Endothelial cell of umbilical vein (primary cell): Measurements from ENCODE around the gene AIG1. TPM values are rescaled to one million over a fixed set of nuclear protein-coding genes. Genes with fewer than 3 reads are reported as not detected.

Experiments used
- BruUV-seq: library from RNA; stranded (reverse); fragments of 400-500 nt; replicated peaks from 2 replicates; lab custom pipeline; 2021; lab: Mats Ljungman, UMichigan
- CTCF ChIA-PET: fragments of 300-600, 350-600 bp; sonication (Branson Sonifier 250); formaldehyde crosslinking; loops from one replicate; lab custom pipeline; 2021; ENCODE audit warnings: antibody characterized with exemption, inconsistent platforms; lab: Charles Lee
- POLR2A ChIA-PET: fragments of 300-600, 350-600 bp; sonication (Branson Sonifier 250); formaldehyde crosslinking; loops from one replicate; lab custom pipeline; 2021; ENCODE audit warnings: antibody characterized with exemption, inconsistent platforms; lab: Charles Lee
- DNase-seq: peaks from one replicate; pipeline ENCODE4 v3.0.0-alpha.2; 2011; ENCODE audit warnings: low read depth, low spot score
- FAIRE-seq: peaks from 2 replicates; lab custom pipeline; 2011; peaks lifted over from hg19 to GRCh38; lab: Jason Lieb, UNC
- H2AFZ ChIP-seq: 2 replicates; pipeline ENCODE4 v1.6.0; 2012; ENCODE audit warnings: low read depth, low read length, control low read depth, inconsistent platforms
- H3K27ac ChIP-seq: 2 replicates; pipeline ENCODE4 v1.5.1; 2011; ENCODE audit warnings: low read depth, mild to moderate bottlenecking, control low read depth, low read length, moderate library complexity; ENCODE audit not compliant: insufficient read depth
- H3K27me3 ChIP-seq, 2 experiments: 2 replicates each; pipeline versions ENCODE4 v1.6.0 to v1.6.1; 2011; ENCODE audit warnings: low read length in 2 of 2, mixed read lengths in 1 of 2; ENCODE audit not compliant: control insufficient read depth in 2 of 2, insufficient read depth in 2 of 2
- H3K36me3 ChIP-seq, 2 experiments: 2 replicates in 1 of 2; 3 replicates in 1 of 2; pipeline ENCODE4 v1.5.1; 2011; ENCODE audit warnings: low read length in 2 of 2, mild to moderate bottlenecking in 1 of 2, moderate library complexity in 1 of 2; ENCODE audit not compliant: control insufficient read depth in 2 of 2, insufficient read depth in 2 of 2; ENCODE audit errors: extremely low read depth in 1 of 2
- H3K4me1 ChIP-seq: 3 replicates; pipeline ENCODE4 v1.5.1; 2011; ENCODE audit warnings: mild to moderate bottlenecking, low read length; ENCODE audit not compliant: control insufficient read depth, insufficient read depth; ENCODE audit errors: extremely low read depth
- H3K4me2 ChIP-seq: 2 replicates; pipeline ENCODE4 v1.6.1; 2011; ENCODE audit warnings: low read length, control low read depth, mixed read lengths; ENCODE audit not compliant: insufficient read depth
- H3K4me3 ChIP-seq, 3 experiments: fragments of 200-600 bp in 1 of 3; sonication (generic), shearing (Covaris generic) in 1 of 3; replicated peaks in 1 of 3; 2 replicates each; pipeline ENCODE4 v1.5.1; 2011 to 2016; ENCODE audit warnings: control low read depth in 3 of 3, low read length in 3 of 3, mild to moderate bottlenecking in 2 of 3, inconsistent platforms in 1 of 3, low read depth in 1 of 3, moderate library complexity in 1 of 3; ENCODE audit not compliant: insufficient read depth in 1 of 3
- H3K79me2 ChIP-seq: 2 replicates; pipeline ENCODE4 v1.6.0; 2012; ENCODE audit warnings: low read length, inconsistent platforms; ENCODE audit not compliant: control insufficient read depth, insufficient read depth
- H3K9ac ChIP-seq: replicated peaks from 2 replicates; pipeline ENCODE3; 2011; ENCODE audit warnings: low read length, control low read depth; ENCODE audit not compliant: insufficient read depth; ENCODE audit errors: extremely low read depth
- H3K9me1 ChIP-seq: replicated peaks from 3 replicates; pipeline ENCODE4 v1.6.0; 2011; ENCODE audit warnings: mild to moderate bottlenecking, low read length; ENCODE audit not compliant: control insufficient read depth, insufficient read depth; ENCODE audit errors: extremely low read depth
- H3K9me3 ChIP-seq: replicated peaks from 2 replicates; pipeline ENCODE4 v1.5.1; 2012; ENCODE audit warnings: low read length, inconsistent platforms; ENCODE audit not compliant: control insufficient read depth, insufficient read depth
- H4K20me1 ChIP-seq: replicated peaks from 2 replicates; pipeline ENCODE3; 2011; ENCODE audit warnings: mild to moderate bottlenecking, low read length; ENCODE audit not compliant: control insufficient read depth, insufficient read depth; ENCODE audit errors: extremely low read depth
- CTCF ChIP-seq, 2 donors: IDR thresholded peaks; 1 replicate in 1 of 2; 2 replicates in 1 of 2; pipeline ENCODE4 v1.5.1; 2011; ENCODE audit warnings: low read length in 2 of 2, mild to moderate bottlenecking in 2 of 2, moderate library complexity in 2 of 2, control low read depth in 1 of 2, inconsistent platforms in 1 of 2, low read depth in 1 of 2; ENCODE audit not compliant: insufficient read depth in 1 of 2; ENCODE audit errors: extremely low read depth in 1 of 2
- EZH2 ChIP-seq: IDR thresholded peaks from 2 replicates; pipeline ENCODE4 v1.6.1; 2012; ENCODE audit warnings: borderline replicate concordance, low read depth, mild to moderate bottlenecking, moderate library complexity, low read length, inconsistent platforms; ENCODE audit not compliant: severe bottlenecking
- FOS ChIP-seq: IDR thresholded peaks from 2 replicates; pipeline ENCODE4 v1.6.1; 2011; ENCODE audit warnings: mild to moderate bottlenecking, low read length, moderate library complexity, borderline replicate concordance; ENCODE audit not compliant: insufficient read depth
- GATA2 ChIP-seq: IDR thresholded peaks from 2 replicates; pipeline ENCODE4 v1.7.0; 2011; ENCODE audit warnings: low read depth, mild to moderate bottlenecking, moderate library complexity, mixed read lengths, low read length; ENCODE audit not compliant: insufficient read length, insufficient read depth
- JUN ChIP-seq: IDR thresholded peaks from 2 replicates; pipeline ENCODE4 v1.6.1; 2011; ENCODE audit warnings: borderline replicate concordance, low read depth; ENCODE audit not compliant: insufficient read length, insufficient read depth
- MAX ChIP-seq: IDR thresholded peaks from 2 replicates; pipeline ENCODE4 v1.6.1; 2011; ENCODE audit not compliant: insufficient read depth, insufficient read length
- MYC ChIP-seq: IDR thresholded peaks from one replicate; pipeline ENCODE4 v1.6.1; 2011; ENCODE audit warnings: mild to moderate bottlenecking, low read depth, low read length
- POLR2A ChIP-seq: IDR thresholded peaks from 2 replicates; pipeline ENCODE4 v1.6.1; 2012; ENCODE audit warnings: low read depth, mild to moderate bottlenecking, control low read depth, low read length
- POLR2AphosphoS5 ChIP-seq: IDR thresholded peaks from 2 replicates; pipeline ENCODE4 v1.6.1; 2012; ENCODE audit warnings: low read depth, mild to moderate bottlenecking, control low read depth, low read length, moderate library complexity; ENCODE audit not compliant: insufficient read depth
- dilution Hi-C: fragments of 300-500 bp; cut with MboI; formaldehyde crosslinking; loops from one replicate; pipeline ENCODE4 v1.15.0; 2019; ENCODE audit warnings: low sequenced_read_pairs; ENCODE audit not compliant: extremely low pct_ligation_motif_present
- intact Hi-C: fragments of 100-400 bp; cut with micrococcal nuclease; formaldehyde crosslinking; loops from one replicate; pipeline ENCODE4 v1.10.0; 2022
- polyA plus RNA-seq, 4 experiments: library from polyadenylated mRNA; depleted of rRNA in 3 of 4; stranded (reverse) in 3 of 4; unstranded in 1 of 4; fragments of >200 nt; gene quantifications; 2 replicates each; pipeline versions ENCODE4 v1.2.1 to v1.2.3, GENCODE V29; 2011 to 2012; ENCODE audit warnings: missing spikeins in 1 of 4
- total RNA-seq: library from RNA; stranded (reverse); gene quantifications from 2 replicates; pipeline ENCODE4 v1.2.3, GENCODE V29; 2021

Gene AIG1
- total and polyA plus RNA-seq, 2 donors (not counting 3 experiments of a cell fraction or from before 2014, with no cell fraction given) = 17.7 to 22.7 TPM

- Histone ChIP-seq H3K4me3 (no peak overlapping the region), H2AFZ (no peak overlapping the region), H3K27ac (no peak overlapping the region), H3K27me3 (peaks cover 0 to 4% of the 10 kb centered on the region in 2 experiments), H3K9me1 (no peaks in the 10 kb centered on the region), H3K9ac (no peak overlapping the region), H3K79me2 (no peaks in the 10 kb centered on the region), H3K9me3 (no peaks in the 10 kb centered on the region), H4K20me1 (no peaks in the 10 kb centered on the region), H3K4me1 (no peaks in the 10 kb centered on the region), H3K4me2 (no peak overlapping the region), H3K36me3 (no peaks in the 10 kb centered on the region)
- BruUV-seq = no TSS peak
- DNase-seq (no peak), FAIRE-seq (no peak)
- POLR2A ChIA-PET = no interaction called here
- dilution Hi-C loops = no loop called here
- TF ChIP-seq JUN (no peak), MYC (no peak), EZH2 (no peak), CTCF (IDR thresholded peaks at IDR 0.05; ENCODE audit: extremely low read depth in 1 of 2, insufficient read depth in 1 of 2, low read depth in 1 of 2, low read length in 2 of 2) (no peak), POLR2A (no peak), FOS (no peak), MAX (no peak), GATA2 (no peak), POLR2AphosphoS5 (no peak)
- intact Hi-C loops = no loop called here
- CTCF ChIA-PET = no interaction called here
Measured at GRCh38 chr6:143053856-143054255, 6.8 kb upstream of the AIG1 start.
